ENCODE results near the gene KPNB1.

Gene KPNB1

GRCh38 chr17:47649153-47649971, at the start of gene KPNB1:
Gene KPNB1 (plus strand): TSS chr17:47649919. CDS start chr17:47650245, 326 bp downstream.
- no peak for TF ChIP-seq CTCF (IDR thresholded peaks at IDR 0.05; ENCODE audit: low read length, missing control alignments)
- peak within 1 kb of the TSS; percentile 80 for H3K4me3 ChIP-seq (replicated peaks; ENCODE audit: low read depth, low read length)

GRCh38 chr17:47603830-47604597, 45.7 kb upstream of the KPNB1 start:
- no peak for TF ChIP-seq CTCF (IDR thresholded peaks at IDR 0.05; ENCODE audit: low read length, missing control alignments)
- H3K4me3 ChIP-seq (replicated peaks; ENCODE audit: low read depth, low read length), result no peak overlapping the region
- no peak for DNase-seq (ENCODE audit: low read depth)

More at GRCh38 chr17:47649153-47649971, at the start of gene KPNB1:
- peak; percentile 100 for DNase-seq (ENCODE audit: low read depth)

GRCh38 chr17:47604598-47604927, 45.2 kb upstream of the KPNB1 start:
- no peak for TF ChIP-seq CTCF (IDR thresholded peaks at IDR 0.05; ENCODE audit: low read length, missing control alignments)
- H3K4me3 ChIP-seq (replicated peaks; ENCODE audit: low read depth, low read length), result no peak overlapping the region
- DNase-seq (ENCODE audit: low read depth), result peak; percentile 27

- no peak overlapping the region for H3K4me3 ChIP-seq (replicated peaks; ENCODE audit: low read depth, low read length)
Measured at GRCh38 chr17:47605011-47605410, 44.7 kb upstream of the KPNB1 start.

GRCh38 chr17:47607481-47607880, 42.2 kb upstream of the KPNB1 start:
- no peak for DNase-seq (ENCODE audit: low read depth)
- TF ChIP-seq CTCF (IDR thresholded peaks at IDR 0.05; ENCODE audit: low read length, missing control alignments), result no peak
- H3K4me3 ChIP-seq (replicated peaks; ENCODE audit: low read depth, low read length), result no peak overlapping the region

More at GRCh38 chr17:47605011-47605410, 44.7 kb upstream of the KPNB1 start:
- no peak for TF ChIP-seq CTCF (IDR thresholded peaks at IDR 0.05; ENCODE audit: low read length, missing control alignments)
- no peak for DNase-seq (ENCODE audit: low read depth)

- DNase-seq (ENCODE audit: low read depth), result no peak
- H3K4me3 ChIP-seq (replicated peaks; ENCODE audit: low read depth, low read length), result no peak overlapping the region
- TF ChIP-seq CTCF (IDR thresholded peaks at IDR 0.05; ENCODE audit: low read length, missing control alignments), result no peak
Measured at GRCh38 chr17:47611372-47612350, 38.1 kb upstream of the KPNB1 start.

Measured in fibroblast of pulmonary artery (primary cell).